Tibial nerve (tissue), 4 donors: ENCODE data around the gene MAGI2. TPM values are rescaled to one million over a fixed set of nuclear protein-coding genes. Genes with fewer than 3 reads are reported as not detected.

Experiments used
- DNase-seq, 2 donors: peaks; one replicate each; pipeline ENCODE4 v3.0.0-alpha.2; 2019; ENCODE audit warnings: low spot score in 2 of 2
- H3K27ac ChIP-seq, 4 donors: fragments of 200-600 bp; sonication (generic) in 3 of 4; one replicate each; pipeline ENCODE4 v1.5.1; 2017 to 2019; ENCODE audit warnings: mild to moderate bottlenecking in 1 of 4
- H3K27me3 ChIP-seq, 2 donors: fragments of 200-600 bp; sonication (generic) in 1 of 2; one replicate each; pipeline versions ENCODE4 v1.5.1 to v1.6.0; 2017 to 2019
- H3K36me3 ChIP-seq, 3 donors: fragments of 200-600 bp; sonication (generic); one replicate each; pipeline ENCODE4 v1.5.1; 2018 to 2019
- H3K4me1 ChIP-seq, 4 donors: fragments of 200-600 bp; sonication (generic) in 3 of 4; one replicate each; pipeline ENCODE4 v1.5.1; 2017 to 2019
- H3K4me3 ChIP-seq, 4 donors: fragments of 200-600 bp; sonication (generic) in 3 of 4; one replicate each; pipeline ENCODE4 v1.5.1; 2017 to 2019; ENCODE audit warnings: mild to moderate bottlenecking in 1 of 4, moderate library complexity in 1 of 4
- H3K9me3 ChIP-seq, 4 donors: fragments of 200-600 bp; sonication (generic) in 3 of 4; one replicate each; pipeline ENCODE4 v1.5.1; 2017 to 2019
- CTCF ChIP-seq, 5 experiments: fragments of 200-600 bp in 3 of 5; fragments of 450-650 bp in 2 of 5; sonication (generic) in 3 of 5; IDR thresholded peaks; one replicate each; pipeline ENCODE4 v1.5.1; 2016 to 2019; ENCODE audit warnings: antibody characterized with exemption in 5 of 5, mild to moderate bottlenecking in 3 of 5, moderate library complexity in 2 of 5
- EP300 ChIP-seq, 2 donors: sonication (generic); formaldehyde crosslinking; IDR thresholded peaks; one replicate each; pipeline ENCODE4 v1.6.1; 2017; ENCODE audit warnings: antibody characterized with exemption in 2 of 2, mild to moderate bottlenecking in 1 of 2
- POLR2A ChIP-seq, 2 donors: fragments of 450-650 bp; IDR thresholded peaks; one replicate each; pipeline ENCODE4 v1.6.1; 2017; ENCODE audit warnings: antibody characterized with exemption in 2 of 2, mild to moderate bottlenecking in 2 of 2, moderate library complexity in 2 of 2
- WGBS, 2 donors: methylation state at CpG; one replicate each; pipeline ENCODE4 v1.1.5; 2018; 5-methylcytosine and 5-hydroxymethylcytosine counted together
- total RNA-seq, 4 donors: library from RNA; depleted of rRNA; stranded (reverse); fragments of >200 nt; gene quantifications; one replicate each; pipeline ENCODE4 v1.1.0, GENCODE V29; 2016

Gene MAGI2
- total RNA-seq, 4 donors from 2014 or later: 33.6 to 58.2 (median 55.6) TPM

- TF ChIP-seq POLR2A (IDR thresholded peaks at IDR 0.05): no peak
- TF ChIP-seq CTCF (IDR thresholded peaks at IDR 0.05): no peak
- TF ChIP-seq EP300 (IDR thresholded peaks at IDR 0.05): no peak
- Histone ChIP-seq H3K27me3 (no peaks in the 10 kb centered on the region), H3K4me1 (no peaks in the 10 kb centered on the region), H3K9me3 (no peaks in the 10 kb centered on the region), H3K36me3 (no peaks in the 10 kb centered on the region), H3K27ac (no peak overlapping the region), H3K4me3 (no peak overlapping the region)
- no peak for DNase-seq
- 98 to 100% methylated on average over 1 of the region's 1 CpG for WGBS, 2 donors
These were observed 498.1 kb downstream of the MAGI2 start for GRCh38 chr7:78955329-78955728.

- WGBS, 2 donors: 76 to 79% methylated on average over 5 of the region's 5 CpGs
These were observed 499.6 kb downstream of the MAGI2 start for GRCh38 chr7:78953726-78954363.

GRCh38 chr7:78953090-78953489 is 500.4 kb downstream of the MAGI2 start:
- no peak for DNase-seq
- Histone ChIP-seq H3K4me1 (no peaks in the 10 kb centered on the region), H3K27ac (no peak overlapping the region), H3K27me3 (no peaks in the 10 kb centered on the region), H3K36me3 (no peaks in the 10 kb centered on the region), H3K9me3 (no peaks in the 10 kb centered on the region), H3K4me3 (no peak overlapping the region)
- no peak for TF ChIP-seq CTCF (IDR thresholded peaks at IDR 0.05)
- TF ChIP-seq POLR2A (IDR thresholded peaks at IDR 0.05): no peak
- WGBS, 2 donors: 42 to 59% methylated on average over 1 of the region's 1 CpG

More at GRCh38 chr7:78953726-78954363, 499.6 kb downstream of the MAGI2 start:
- no peak for DNase-seq
- H3K4me1 ChIP-seq: no peaks in the 10 kb centered on the region
- H3K9me3 ChIP-seq: no peaks in the 10 kb centered on the region
- no peak for TF ChIP-seq EP300 (IDR thresholded peaks at IDR 0.05)
- TF ChIP-seq POLR2A (IDR thresholded peaks at IDR 0.05): no peak
- no peak for TF ChIP-seq CTCF (IDR thresholded peaks at IDR 0.05)
- no peaks in the 10 kb centered on the region for H3K27me3 ChIP-seq
- no peak overlapping the region for H3K4me3 ChIP-seq
- no peak overlapping the region for H3K27ac ChIP-seq
- no peaks in the 10 kb centered on the region for H3K36me3 ChIP-seq

- Histone ChIP-seq H3K4me1 (no peaks in the 10 kb centered on the region), H3K9me3 (no peaks in the 10 kb centered on the region), H3K27me3 (no peaks in the 10 kb centered on the region), H3K36me3 (no peaks in the 10 kb centered on the region), H3K4me3 (no peak overlapping the region), H3K27ac (no peak overlapping the region)
- no peak for TF ChIP-seq POLR2A (IDR thresholded peaks at IDR 0.05)
- no peak for TF ChIP-seq EP300 (IDR thresholded peaks at IDR 0.05)
- TF ChIP-seq CTCF (IDR thresholded peaks at IDR 0.05): no peak
- WGBS, 2 donors: 77 to 84% methylated on average over 4 of the region's 4 CpGs
- DNase-seq: no peak
These were observed 513.8 kb downstream of the MAGI2 start for GRCh38 chr7:78939669-78940068.

GRCh38 chr7:78924581-78924980 is 528.9 kb downstream of the MAGI2 start:
- H3K4me3 ChIP-seq: no peak overlapping the region
- TF ChIP-seq EP300 (IDR thresholded peaks at IDR 0.05) (no peak), CTCF (IDR thresholded peaks at IDR 0.05) (peak in 1 of 5 experiments; percentile 12)
- DNase-seq: no peak
- no peaks in the 10 kb centered on the region for H3K4me1 ChIP-seq
- no peaks in the 10 kb centered on the region for H3K36me3 ChIP-seq
- 19 to 21% methylated on average over 2 of the region's 2 CpGs for WGBS, 2 donors
- H3K27ac ChIP-seq: no peak overlapping the region
- no peaks in the 10 kb centered on the region for H3K27me3 ChIP-seq
- H3K9me3 ChIP-seq: no peaks in the 10 kb centered on the region
